Upper lobe of left lung (tissue), 6 donors: ENCODE results near the gene CSNK1A1. TPM values are rescaled to one million over a fixed set of nuclear protein-coding genes. Genes with fewer than 3 reads are reported as not detected.
A peak's percentile ranks its signal among the peaks of the same experiment; 100 is the strongest.
"Not testable (repeated sequence)": the region's sequence is repeated elsewhere in the genome, so short reads cannot be mapped to it uniquely, and the experiment has no call there.

Experiments
- ATAC-seq, 2 donors: fragments of 200-7000 bp; cut with Tn5 transposase; one replicate each; pipeline ENCODE4 v1.9.1; 2022; ENCODE audit warnings: mild to moderate bottlenecking in 2 of 2, moderate library complexity in 2 of 2; ENCODE audit not compliant: low FRiP score in 2 of 2
- DNase-seq, 2 donors: peaks; one replicate each; pipeline ENCODE4 v3.0.0-alpha.2; 2019 to 2020
- H3K27ac ChIP-seq, 4 donors: fragments of 200-600 bp; sonication (generic); one replicate each; pipeline ENCODE4 v1.5.1; 2016 to 2019
- H3K27me3 ChIP-seq, 4 donors: fragments of 200-600 bp; sonication (generic); one replicate each; pipeline ENCODE4 v1.5.1; 2017 to 2019
- H3K36me3 ChIP-seq, 4 donors: fragments of 200-600 bp; sonication (generic); one replicate each; pipeline ENCODE4 v1.5.1; 2016 to 2019
- H3K4me1 ChIP-seq, 4 donors: fragments of 200-600 bp; sonication (generic); one replicate each; pipeline ENCODE4 v1.5.1; 2018 to 2019
- H3K4me3 ChIP-seq, 4 donors: fragments of 200-600 bp; sonication (generic); one replicate each; pipeline ENCODE4 v1.5.1; 2017 to 2019; ENCODE audit warnings: mild to moderate bottlenecking in 2 of 4, moderate library complexity in 1 of 4
- H3K9me3 ChIP-seq, 4 donors: fragments of 200-600 bp; sonication (generic); one replicate each; pipeline ENCODE4 v1.5.1; 2018 to 2019
- CTCF ChIP-seq, 6 experiments: fragments of 450-650 bp in 4 of 6; fragments of 200-600 bp in 2 of 6; sonication (generic) in 2 of 6; IDR thresholded peaks; one replicate each; pipeline ENCODE4 v1.5.1; 2016 to 2019; ENCODE audit warnings: antibody characterized with exemption in 6 of 6
- EP300 ChIP-seq, 4 donors: sonication (generic); formaldehyde crosslinking; IDR thresholded peaks; one replicate each; pipeline ENCODE4 v1.5.1; 2017; ENCODE audit warnings: antibody characterized with exemption in 4 of 4, control low read depth in 2 of 4
- POLR2A ChIP-seq, 4 donors: fragments of 450-650 bp; IDR thresholded peaks; one replicate each; pipeline ENCODE4 v1.5.1; 2016 to 2017; ENCODE audit warnings: antibody characterized with exemption in 4 of 4, mild to moderate bottlenecking in 2 of 4
- POLR2AphosphoS5 ChIP-seq, 2 donors: sonication (generic); formaldehyde crosslinking; IDR thresholded peaks; one replicate each; pipeline ENCODE4 v1.5.1; 2017; ENCODE audit warnings: antibody characterized with exemption in 2 of 2
- WGBS, 2 donors: methylation state at CpG; one replicate each; pipeline ENCODE4 v1.1.5; 2017 to 2018; 5-methylcytosine and 5-hydroxymethylcytosine counted together
- total RNA-seq, 6 donors: library from RNA; depleted of rRNA in 4 of 6; stranded (reverse); fragments of >200 nt in 4 of 6; gene quantifications; one replicate each; pipeline versions ENCODE4 v1.1.0 to v1.2.1, GENCODE V29; 2016 to 2021
- donor health status: DM: no; HTN: no; CAD: no; lungs with moderate emphysema.
- donor health status: DM: no; HTN: yes; CAD: no; lungs with severe emphysema.

Gene CSNK1A1
- total RNA-seq, 6 donors from 2014 or later: 153 to 215 (median 202) TPM

- no peak for DNase-seq
- H3K27ac ChIP-seq: peak overlapping the region in 3 of 4 donors; percentile 31 to 75 (median 66)
- no peaks in the 10 kb centered on the region for H3K9me3 ChIP-seq
- ATAC-seq: no peak
- no peak overlapping the region for H3K4me3 ChIP-seq
- WGBS, 2 donors: 90 to 99% methylated on average over 2 to 7 of the region's 7 CpGs
- H3K27me3 ChIP-seq: no peaks in the 10 kb centered on the region
- peaks cover 0 to 6% (median 3%) of the 10 kb centered on the region in 4 donors for H3K4me1 ChIP-seq
- H3K36me3 ChIP-seq: peaks cover 0 to 19% (median 8%) of the 10 kb centered on the region in 4 donors
- TF ChIP-seq EP300 (IDR thresholded peaks at IDR 0.05): peak in 1 of 4 donors; percentile 9
- TF ChIP-seq CTCF (IDR thresholded peaks at IDR 0.05): no peak
Observed at GRCh38 chr5:149597618-149598017, 46.4 kb upstream of the CSNK1A1 start.

GRCh38 chr5:149596712-149597111 lies 45.5 kb upstream of the CSNK1A1 start:
- Histone ChIP-seq H3K27ac (peak overlapping the region; percentile 25 to 75 (median 48)), H3K27me3 (no peaks in the 10 kb centered on the region), H3K9me3 (no peaks in the 10 kb centered on the region), H3K4me1 (peaks cover 0 to 6% (median 3%) of the 10 kb centered on the region in 4 donors), H3K36me3 (peaks cover 0 to 10% (median 5%) of the 10 kb centered on the region in 4 donors), H3K4me3 (no peak overlapping the region)
- no peak for DNase-seq
- no peak for ATAC-seq
- TF ChIP-seq CTCF (IDR thresholded peaks at IDR 0.05): no peak
- TF ChIP-seq POLR2AphosphoS5 (IDR thresholded peaks at IDR 0.05): peak; percentile 14 to 51
- peak in 2 of 4 donors; percentile 45 to 73 for TF ChIP-seq EP300 (IDR thresholded peaks at IDR 0.05)
- WGBS, 2 donors: 70 to 77% methylated on average over 2 of the region's 2 CpGs

- not testable (repeated sequence) for H3K27me3 ChIP-seq
- WGBS, 2 donors: 91 to 95% methylated on average over 3 of the region's 3 CpGs
Observed at GRCh38 chr5:149595105-149595504, 43.9 kb upstream of the CSNK1A1 start.

GRCh38 chr5:149594206-149594895 lies 43.1 kb upstream of the CSNK1A1 start:
- Histone ChIP-seq H3K36me3 (no peaks in the 10 kb centered on the region), H3K27me3 (no peaks in the 10 kb centered on the region), H3K27ac (no peak overlapping the region), H3K9me3 (no peaks in the 10 kb centered on the region), H3K4me1 (peaks cover 0 to 6% (median 3%) of the 10 kb centered on the region in 4 donors), H3K4me3 (no peak overlapping the region)
- 77 to 80% methylated on average over 5 of the region's 5 CpGs for WGBS, 2 donors
- DNase-seq (no peak), ATAC-seq (no peak)
- TF ChIP-seq EP300 (IDR thresholded peaks at IDR 0.05): no peak

More at GRCh38 chr5:149595105-149595504, 43.9 kb upstream of the CSNK1A1 start:
- not testable (repeated sequence) for H3K9me3 ChIP-seq, H3K36me3 ChIP-seq, ATAC-seq, DNase-seq, H3K4me3 ChIP-seq, H3K4me1 ChIP-seq
- H3K27ac ChIP-seq: peak overlapping the region in 1 of 4 donors; percentile 8

- no peaks in the 10 kb centered on the region for H3K27me3 ChIP-seq
- peaks cover 0 to 6% (median 3%) of the 10 kb centered on the region in 4 donors for H3K4me1 ChIP-seq
- 80 to 86% methylated on average over 2 of the region's 2 CpGs for WGBS, 2 donors
- ATAC-seq (no peak), DNase-seq (no peak)
- no peak overlapping the region for H3K27ac ChIP-seq
- TF ChIP-seq POLR2AphosphoS5 (IDR thresholded peaks at IDR 0.05): no peak
- TF ChIP-seq POLR2A (IDR thresholded peaks at IDR 0.05): no peak
- no peak for TF ChIP-seq EP300 (IDR thresholded peaks at IDR 0.05)
- TF ChIP-seq CTCF (IDR thresholded peaks at IDR 0.05): no peak
- no peaks in the 10 kb centered on the region for H3K9me3 ChIP-seq
- no peak overlapping the region for H3K4me3 ChIP-seq
- H3K36me3 ChIP-seq: no peaks in the 10 kb centered on the region
Observed at GRCh38 chr5:149593370-149593769, 42.1 kb upstream of the CSNK1A1 start.

- Histone ChIP-seq H3K27me3 (no peaks in the 10 kb centered on the region), H3K4me3 (no peak overlapping the region), H3K36me3 (no peaks in the 10 kb centered on the region), H3K9me3 (no peaks in the 10 kb centered on the region), H3K4me1 (peaks cover 0 to 13% (median 7%) of the 10 kb centered on the region in 4 donors), H3K27ac (peak overlapping the region in 1 of 4 donors; percentile 32)
- DNase-seq (no peak), ATAC-seq (peak in 1 of 2 donors; percentile 58)
- TF ChIP-seq POLR2A (IDR thresholded peaks at IDR 0.05) (no peak), EP300 (IDR thresholded peaks at IDR 0.05) (no peak), CTCF (IDR thresholded peaks at IDR 0.05) (no peak)
- WGBS, 2 donors: 36 to 90% methylated on average over 1 of the region's 1 CpG
Observed at GRCh38 chr5:149588936-149589335, 37.7 kb upstream of the CSNK1A1 start.
